ENCODE results near the gene TBL1Y. TPM values are rescaled to one million over a fixed set of nuclear protein-coding genes. Genes with fewer than 3 reads are reported as not detected.
A peak's percentile ranks its signal among the peaks of the same experiment; 100 is the strongest.

TBL1Y gene
- total and polyA plus RNA-seq, 3 donors from 2014 or later = 0.44 to 2.5 (median 2.0) TPM

DNA sequence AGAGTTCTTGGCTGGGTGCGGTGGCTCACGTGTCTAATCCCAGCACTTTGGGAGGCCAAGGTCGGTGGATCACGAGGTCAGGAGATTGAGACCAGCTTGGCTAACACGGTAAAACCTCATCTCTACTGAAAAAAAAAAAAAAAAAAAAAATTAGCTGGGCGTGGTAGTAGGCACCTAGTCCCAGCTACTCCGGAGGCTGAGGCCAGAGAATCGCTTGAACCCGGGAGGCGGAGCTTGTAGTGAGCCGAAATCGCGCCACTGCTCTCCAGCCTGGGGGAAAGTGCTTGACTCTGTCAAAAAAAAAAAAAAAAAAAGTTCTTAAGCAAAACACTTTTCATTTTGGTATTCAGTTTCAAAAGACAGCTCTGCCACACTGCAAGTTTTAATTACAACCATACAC, 37.9 kb downstream of the TBL1Y start:
- Histone ChIP-seq H3K36me3 (ENCODE audit: low read depth, missing control alignments) (no peaks in the 10 kb centered on the region), H3K27me3 (no peaks in the 10 kb centered on the region), H3K27ac (no peak overlapping the region), H3K4me1 (no peaks in the 10 kb centered on the region), H3K4me3 (no peak overlapping the region), H3K9me3 (no peaks in the 10 kb centered on the region)
- DNase-seq = peak; percentile 70
- intact Hi-C loops (cut with DNase I; ENCODE audit: low total_unique reads) = no loop called here
- WGBS, 2 donors = 16 to 39% methylated on average over 13 of the region's 13 CpGs
- TF ChIP-seq, protein P1, sequence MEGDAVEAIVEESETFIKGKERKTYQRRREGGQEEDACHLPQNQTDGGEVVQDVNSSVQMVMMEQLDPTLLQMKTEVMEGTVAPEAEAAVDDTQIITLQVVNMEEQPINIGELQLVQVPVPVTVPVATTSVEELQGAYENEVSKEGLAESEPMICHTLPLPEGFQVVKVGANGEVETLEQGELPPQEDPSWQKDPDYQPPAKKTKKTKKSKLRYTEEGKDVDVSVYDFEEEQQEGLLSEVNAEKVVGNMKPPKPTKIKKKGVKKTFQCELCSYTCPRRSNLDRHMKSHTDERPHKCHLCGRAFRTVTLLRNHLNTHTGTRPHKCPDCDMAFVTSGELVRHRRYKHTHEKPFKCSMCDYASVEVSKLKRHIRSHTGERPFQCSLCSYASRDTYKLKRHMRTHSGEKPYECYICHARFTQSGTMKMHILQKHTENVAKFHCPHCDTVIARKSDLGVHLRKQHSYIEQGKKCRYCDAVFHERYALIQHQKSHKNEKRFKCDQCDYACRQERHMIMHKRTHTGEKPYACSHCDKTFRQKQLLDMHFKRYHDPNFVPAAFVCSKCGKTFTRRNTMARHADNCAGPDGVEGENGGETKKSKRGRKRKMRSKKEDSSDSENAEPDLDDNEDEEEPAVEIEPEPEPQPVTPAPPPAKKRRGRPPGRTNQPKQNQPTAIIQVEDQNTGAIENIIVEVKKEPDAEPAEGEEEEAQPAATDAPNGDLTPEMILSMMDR (IDR thresholded peaks at IDR 0.05) = no peak
- no peak for TF ChIP-seq POLR2A (IDR thresholded peaks at IDR 0.05)

DNA sequence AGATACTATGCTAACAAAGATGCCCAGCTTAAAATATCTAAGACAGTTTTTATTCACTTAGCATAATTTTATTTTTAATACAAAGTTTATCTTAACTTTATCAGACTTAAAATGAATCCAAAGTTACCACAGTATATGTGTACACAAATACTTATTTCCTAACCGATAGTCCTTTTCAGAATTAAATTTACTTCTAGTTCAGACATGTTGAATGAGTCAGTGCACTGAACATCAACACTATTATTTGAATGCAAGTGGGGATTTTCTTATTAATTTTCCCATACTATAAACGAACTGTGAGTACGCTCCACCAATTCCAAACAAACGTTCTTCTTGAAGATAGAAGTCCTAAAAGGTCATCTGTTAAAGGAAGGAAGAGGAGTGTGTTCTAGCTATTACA, 39.5 kb downstream of the TBL1Y start:
- intact Hi-C loops (cut with DNase I; ENCODE audit: low total_unique reads) = no loop called here
- DNase-seq = no peak
- 42 to 61% methylated on average over 4 of the region's 4 CpGs for WGBS, 2 donors
- Histone ChIP-seq H3K4me1 (no peaks in the 10 kb centered on the region), H3K4me3 (no peak overlapping the region), H3K36me3 (ENCODE audit: low read depth, missing control alignments) (no peaks in the 10 kb centered on the region), H3K27me3 (no peaks in the 10 kb centered on the region), H3K27ac (no peak overlapping the region), H3K9me3 (no peaks in the 10 kb centered on the region)
- no peak for TF ChIP-seq POLR2A (IDR thresholded peaks at IDR 0.05)
- TF ChIP-seq, protein P1 (IDR thresholded peaks at IDR 0.05) = no peak

DNA sequence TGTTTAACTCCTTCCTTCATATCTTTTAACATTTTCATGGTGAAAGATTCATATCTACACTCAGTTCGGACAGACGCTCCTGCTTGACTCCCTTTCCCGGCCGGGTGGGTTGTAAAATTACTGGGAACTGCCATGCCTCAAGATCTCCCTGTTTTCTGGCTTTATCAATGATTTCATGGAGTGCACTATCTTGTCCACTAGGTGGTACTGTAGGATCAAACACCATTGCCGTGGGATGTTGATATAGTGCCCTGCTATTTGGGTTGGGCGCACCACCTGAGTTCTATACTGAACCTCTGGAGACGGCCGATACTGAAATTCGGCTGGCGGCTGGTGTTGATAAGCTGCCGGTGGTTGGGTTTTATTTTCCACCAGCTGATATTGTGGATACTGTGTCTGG, 54.2 kb downstream of the TBL1Y start:
- DNase-seq = peak; percentile 19
- 21 to 26% methylated on average over 5 to 11 of the region's 11 CpGs for WGBS, 2 donors
- Histone ChIP-seq H3K4me3 (no peak overlapping the region), H3K4me1 (no peaks in the 10 kb centered on the region), H3K27ac (no peak overlapping the region), H3K9me3 (no peaks in the 10 kb centered on the region), H3K36me3 (ENCODE audit: low read depth, missing control alignments) (no peaks in the 10 kb centered on the region), H3K27me3 (no peaks in the 10 kb centered on the region)
- intact Hi-C loops (cut with DNase I; ENCODE audit: low total_unique reads) = no loop called here
- TF ChIP-seq POLR2A (IDR thresholded peaks at IDR 0.05) = no peak
- TF ChIP-seq, protein P1 (IDR thresholded peaks at IDR 0.05) = peak; percentile 7 to 62 (median 54)

DNA sequence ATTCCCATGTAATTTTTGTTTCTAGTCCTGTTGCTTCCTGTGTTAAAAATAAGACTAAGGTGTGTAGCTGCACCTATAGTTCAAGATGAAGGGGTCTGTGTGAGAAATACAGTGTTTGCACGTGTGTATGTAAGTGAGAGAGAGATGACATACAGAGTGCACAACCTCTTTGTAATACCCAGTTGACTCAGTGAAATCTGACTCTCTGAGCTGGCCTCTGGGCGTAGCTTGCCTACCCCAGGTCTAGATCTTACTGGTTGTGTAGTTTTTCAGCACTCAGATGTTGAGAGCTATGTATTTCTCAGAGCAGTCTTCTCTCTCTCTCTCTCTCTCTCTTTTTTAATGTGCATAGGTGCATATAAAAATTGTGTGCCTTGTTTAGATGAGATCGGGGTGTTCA, 56.0 kb downstream of the TBL1Y start:
- WGBS, 2 donors = 85 to 97% methylated on average over 3 of the region's 3 CpGs
- Histone ChIP-seq H3K27ac (no peak overlapping the region), H3K9me3 (no peaks in the 10 kb centered on the region), H3K36me3 (ENCODE audit: low read depth, missing control alignments) (no peaks in the 10 kb centered on the region), H3K27me3 (no peaks in the 10 kb centered on the region), H3K4me1 (no peaks in the 10 kb centered on the region), H3K4me3 (no peak overlapping the region)
- TF ChIP-seq, protein P1 (IDR thresholded peaks at IDR 0.05) = no peak
- TF ChIP-seq POLR2A (IDR thresholded peaks at IDR 0.05) = no peak
- DNase-seq = no peak
- intact Hi-C loops (cut with DNase I; ENCODE audit: low total_unique reads) = no loop called here

DNA sequence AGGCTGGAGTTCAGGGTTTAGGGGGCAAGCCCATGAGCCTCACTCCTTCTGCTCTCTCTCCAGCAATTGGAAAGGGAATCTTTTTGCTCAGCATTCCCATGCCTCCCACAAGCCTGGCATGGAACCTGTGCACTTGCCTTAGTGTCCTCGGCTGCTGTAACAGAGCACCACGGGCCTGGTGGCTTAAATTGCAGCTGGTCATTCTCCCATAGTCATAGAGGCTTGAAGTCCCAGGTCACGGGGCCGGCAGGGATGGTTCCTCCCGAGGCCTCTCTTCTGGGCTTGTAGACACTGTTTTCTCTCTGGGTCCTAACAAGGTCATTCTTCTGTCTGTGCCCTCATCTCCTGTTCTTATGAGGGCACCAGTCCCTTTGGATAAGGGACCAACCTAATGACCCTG, 57.2 kb downstream of the TBL1Y start:
- H3K27me3 ChIP-seq = no peaks in the 10 kb centered on the region
- no peak overlapping the region for H3K4me3 ChIP-seq
- WGBS, 2 donors = 89% methylated on average over 3 to 5 of the region's 5 CpGs
- DNase-seq = no peak
- H3K27ac ChIP-seq = no peak overlapping the region
- H3K4me1 ChIP-seq = no peaks in the 10 kb centered on the region
- H3K36me3 ChIP-seq (ENCODE audit: low read depth, missing control alignments) = no peaks in the 10 kb centered on the region
- no peaks in the 10 kb centered on the region for H3K9me3 ChIP-seq
- TF ChIP-seq, protein P1 (IDR thresholded peaks at IDR 0.05) = no peak
- TF ChIP-seq POLR2A (IDR thresholded peaks at IDR 0.05) = no peak
- intact Hi-C loops (cut with DNase I; ENCODE audit: low total_unique reads) = no loop called here
